Caco-2 (cell line): ENCODE data around the gene NR1I3. TPM values are rescaled to one million over a fixed set of nuclear protein-coding genes. Genes with fewer than 3 reads are reported as not detected.
"Not testable (repeated sequence)": the region's sequence is repeated elsewhere in the genome, so short reads cannot be mapped to it uniquely, and the experiment has no call there.

Experiments
- BruUV-seq: library from RNA; stranded (reverse); fragments of 400-500 nt; replicated peaks from 2 replicates; lab custom pipeline; 2021; lab: Mats Ljungman, UMichigan
- CTCF ChIA-PET: fragments of 300-600 bp; sonication (Branson Sonifier 250); formaldehyde crosslinking; loops from one replicate; lab custom pipeline; 2022; ENCODE audit warnings: antibody characterized with exemption; lab: Charles Lee
- POLR2A ChIA-PET: fragments of 300-600 bp; sonication (Branson Sonifier 250); formaldehyde crosslinking; loops from one replicate; lab custom pipeline; 2022; ENCODE audit warnings: antibody characterized with exemption; lab: Charles Lee
- DNase-seq, 2 experiments: peaks; one replicate each; pipeline versions ENCODE4 v3.0.0 to v3.0.0-alpha.2; 2020 to 2022
- H3K27me3 ChIP-seq: replicated peaks from 2 replicates; pipeline ENCODE4 v1.6.0; 2011; ENCODE audit warnings: low read length; ENCODE audit not compliant: control insufficient read depth, insufficient read depth
- H3K36me3 ChIP-seq: 2 replicates; pipeline ENCODE4 v1.5.1; 2011; ENCODE audit warnings: low read length; ENCODE audit not compliant: control insufficient read depth, insufficient read depth
- H3K4me1 ChIP-seq: fragments of 250-450 bp; sonication (Bioruptor Pico); 2 replicates; pipeline ENCODE4 v1.5.1; 2020; ENCODE audit warnings: mild to moderate bottlenecking
- H3K4me3 ChIP-seq: 2 replicates; pipeline ENCODE4 v1.5.1; 2011; ENCODE audit warnings: low read depth, mild to moderate bottlenecking, control low read depth, low read length
- H3K9me3 ChIP-seq: fragments of 250-450 bp; sonication (Bioruptor Pico); 2 replicates; pipeline ENCODE4 v1.5.1; 2020; ENCODE audit warnings: mild to moderate bottlenecking, moderate library complexity
- H3K27ac Mint-ChIP-seq: one replicate; pipeline ENCODE4 v1.8.0; 2022; ENCODE audit warnings: mixed read lengths; ENCODE audit not compliant: unreplicated experiment
- H3K27me3 Mint-ChIP-seq: one replicate; pipeline ENCODE4 v1.8.0; 2022; ENCODE audit warnings: mixed read lengths; ENCODE audit not compliant: insufficient read depth, unreplicated experiment
- H3K36me3 Mint-ChIP-seq: one replicate; pipeline ENCODE4 v1.8.0; 2022; ENCODE audit warnings: mild to moderate bottlenecking, mixed read lengths; ENCODE audit not compliant: insufficient read depth, unreplicated experiment
- H3K4me1 Mint-ChIP-seq: one replicate; pipeline ENCODE4 v1.8.0; 2022; ENCODE audit warnings: low read depth, mixed read lengths; ENCODE audit not compliant: unreplicated experiment
- H3K4me3 Mint-ChIP-seq: one replicate; pipeline ENCODE4 v1.8.0; 2022; ENCODE audit warnings: mild to moderate bottlenecking, moderate library complexity, mixed read lengths; ENCODE audit not compliant: unreplicated experiment
- H3K9me3 Mint-ChIP-seq: one replicate; pipeline ENCODE4 v1.8.0; 2022; ENCODE audit warnings: mixed read lengths; ENCODE audit not compliant: unreplicated experiment
- CTCF ChIP-seq, 2 experiments: fragments of 200-600 bp in 1 of 2; IDR thresholded peaks; 1 replicate in 1 of 2; 2 replicates in 1 of 2; pipeline versions ENCODE4 v1.5.1 to v1.8.0; 2011 to 2022; ENCODE audit warnings: antibody characterized with exemption in 1 of 2, control low read depth in 1 of 2, inconsistent platforms in 1 of 2, low read depth in 1 of 2, low read length in 1 of 2, mild to moderate bottlenecking in 1 of 2, moderate library complexity in 1 of 2; ENCODE audit not compliant: insufficient read depth in 1 of 2, severe bottlenecking in 1 of 2, unreplicated experiment in 1 of 2
- intact Hi-C: fragments of 100-400 bp; cut with micrococcal nuclease; formaldehyde crosslinking; loops from one replicate; pipeline ENCODE4 v1.10.0; 2022; ENCODE audit not compliant: unreplicated experiment
- total RNA-seq: library from RNA; stranded (reverse); gene quantifications from 2 replicates; pipeline ENCODE4 v1.2.3, GENCODE V29; 2022

The NR1I3 gene
- total RNA-seq, 1 experiment from 2014 or later: not detected

DNA sequence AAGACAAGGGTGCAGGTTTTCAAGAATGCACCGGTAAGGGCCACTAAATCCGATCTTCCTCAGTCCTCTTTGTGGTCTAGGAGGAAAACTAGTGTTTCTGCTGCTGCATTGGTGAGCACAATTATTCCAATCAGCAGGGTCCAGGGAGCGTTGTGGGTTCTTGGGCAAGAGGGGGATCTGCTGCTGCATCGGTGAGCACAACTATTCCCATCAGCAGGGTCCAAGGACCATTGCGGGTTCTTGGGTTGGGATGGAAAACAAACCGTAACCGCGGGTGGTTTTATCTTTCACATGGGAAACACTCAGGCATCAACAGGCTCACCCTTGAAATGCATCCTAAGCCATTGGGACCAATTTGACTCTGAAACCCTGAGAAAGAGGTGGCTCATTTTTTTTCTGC is 13.6 kb upstream of the NR1I3 start:
- Histone ChIP-seq H3K4me1 (no peaks in the 10 kb centered on the region), H3K9me3 (peaks cover 2% of the 10 kb centered on the region), H3K27me3 (no peaks in the 10 kb centered on the region), H3K4me3 (no peak overlapping the region), H3K36me3 (no peaks in the 10 kb centered on the region)
- POLR2A ChIA-PET: no interaction called here
- TF ChIP-seq CTCF (IDR thresholded peaks at IDR 0.05; ENCODE audit: insufficient read depth in 1 of 2, low read depth in 1 of 2, low read length in 1 of 2, severe bottlenecking in 1 of 2, unreplicated experiment in 1 of 2): no peak
- H3K36me3 Mint-ChIP-seq: no peaks in the 10 kb centered on the region
- DNase-seq: no peak
- no peak overlapping the region for H3K4me3 Mint-ChIP-seq
- H3K27me3 Mint-ChIP-seq: no peaks in the 10 kb centered on the region
- peaks cover 11% of the 10 kb centered on the region for H3K9me3 Mint-ChIP-seq
- H3K27ac Mint-ChIP-seq: no peak overlapping the region
- CTCF ChIA-PET: no interaction called here
- intact Hi-C loops: no loop called here
- peaks cover 8% of the 10 kb centered on the region for H3K4me1 Mint-ChIP-seq
- BruUV-seq: no TSS peak

GRCh38 chr1:161250829-161251228 is 12.8 kb upstream of the NR1I3 start:
- CTCF ChIA-PET: no interaction called here

GRCh38 chr1:161250100-161250499 is 12.1 kb upstream of the NR1I3 start:
- H3K9me3 ChIP-seq, POLR2A ChIA-PET, H3K4me3 ChIP-seq, H3K9me3 Mint-ChIP-seq, H3K27ac Mint-ChIP-seq, H3K36me3 Mint-ChIP-seq, H3K27me3 ChIP-seq, DNase-seq, H3K4me1 ChIP-seq, intact Hi-C loops, H3K4me1 Mint-ChIP-seq, H3K36me3 ChIP-seq, H3K4me3 Mint-ChIP-seq, H3K27me3 Mint-ChIP-seq, BruUV-seq: not testable (repeated sequence)
- CTCF ChIA-PET: interaction anchor here (0.7 to 1.1 kb wide), 3 partner anchors 19 to 44 kb away, joined by 3 to 5 read pairs (median 4); no protein-coding TSS in a partner anchor

More at GRCh38 chr1:161250829-161251228, 12.8 kb upstream of the NR1I3 start:
- no peak for TF ChIP-seq CTCF (IDR thresholded peaks at IDR 0.05; ENCODE audit: insufficient read depth in 1 of 2, low read depth in 1 of 2, low read length in 1 of 2, severe bottlenecking in 1 of 2, unreplicated experiment in 1 of 2)
- no peaks in the 10 kb centered on the region for H3K27me3 Mint-ChIP-seq
- H3K4me3 ChIP-seq: no peak overlapping the region
- BruUV-seq: no TSS peak
- no peaks in the 10 kb centered on the region for H3K27me3 ChIP-seq
- no peak for DNase-seq
- no peak overlapping the region for H3K4me3 Mint-ChIP-seq
- intact Hi-C loops: no loop called here
- peaks cover 7% of the 10 kb centered on the region for H3K9me3 Mint-ChIP-seq
- no peaks in the 10 kb centered on the region for H3K36me3 Mint-ChIP-seq
- H3K4me1 Mint-ChIP-seq: peaks cover 5% of the 10 kb centered on the region
- H3K27ac Mint-ChIP-seq: no peak overlapping the region
- POLR2A ChIA-PET: no interaction called here
- H3K4me1 ChIP-seq: no peaks in the 10 kb centered on the region
- H3K9me3 ChIP-seq: no peaks in the 10 kb centered on the region
- no peaks in the 10 kb centered on the region for H3K36me3 ChIP-seq

DNA sequence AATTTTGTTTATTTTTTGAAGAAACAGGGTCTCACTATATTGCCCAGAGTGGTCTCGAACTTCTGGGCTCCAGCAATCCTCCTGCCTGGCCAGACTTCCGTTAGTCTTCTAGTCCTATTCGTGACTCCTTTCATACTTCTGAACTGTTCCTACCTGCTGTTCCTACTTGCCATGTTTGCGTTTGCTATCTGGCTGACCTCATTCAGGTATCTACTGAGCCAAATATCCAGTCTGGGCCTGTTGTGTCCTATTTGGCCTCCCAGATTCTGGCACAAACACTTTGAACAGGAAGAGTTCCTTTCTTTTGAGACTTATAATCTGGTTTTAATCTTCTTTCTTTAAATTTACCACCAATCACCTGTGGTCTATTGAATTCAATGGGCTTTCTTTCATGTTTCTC is 6.9 kb upstream of the NR1I3 start:
- no peaks in the 10 kb centered on the region for H3K36me3 ChIP-seq
- no peak for TF ChIP-seq CTCF (IDR thresholded peaks at IDR 0.05; ENCODE audit: insufficient read depth in 1 of 2, low read depth in 1 of 2, low read length in 1 of 2, severe bottlenecking in 1 of 2, unreplicated experiment in 1 of 2)
- no peaks in the 10 kb centered on the region for H3K27me3 ChIP-seq
- no TSS peak for BruUV-seq
- no peaks in the 10 kb centered on the region for H3K9me3 ChIP-seq
- no peaks in the 10 kb centered on the region for H3K9me3 Mint-ChIP-seq
- DNase-seq: no peak
- ChIA-PET CTCF (no interaction called here), POLR2A (no interaction called here)
- no peak overlapping the region for H3K4me3 Mint-ChIP-seq
- H3K27me3 Mint-ChIP-seq: no peaks in the 10 kb centered on the region
- no peak overlapping the region for H3K4me3 ChIP-seq
- peaks cover 16% of the 10 kb centered on the region for H3K4me1 Mint-ChIP-seq
- no peaks in the 10 kb centered on the region for H3K36me3 Mint-ChIP-seq
- H3K27ac Mint-ChIP-seq: no peak overlapping the region
- intact Hi-C loops: no loop called here
- 0 out of 2 replicates have a peak, but pooled peaks cover 7% of the 10 kb centered on the region for H3K4me1 ChIP-seq
